NB4 (cell line): Measurements from ENCODE around the gene POU6F2.
"Not testable (repeated sequence)": the region's sequence is repeated elsewhere in the genome, so short reads cannot be mapped to it uniquely, and the experiment has no call there.

ENCODE experiments used
- DNase-seq: peaks from one replicate; pipeline ENCODE4 v3.0.0; 2010; ENCODE audit warnings: low read depth
- H3K4me3 ChIP-seq: one replicate; pipeline ENCODE4 v1.5.1; 2011; ENCODE audit warnings: mild to moderate bottlenecking, low read depth, low read length, moderate library complexity
- MYC ChIP-seq: IDR thresholded peaks from 2 replicates; pipeline ENCODE4 v1.6.1; 2011; ENCODE audit warnings: low read depth, low read length
- POLR2A ChIP-seq: IDR thresholded peaks from 2 replicates; pipeline ENCODE4 v1.6.1; 2011; ENCODE audit warnings: mild to moderate bottlenecking; ENCODE audit not compliant: insufficient read length; ENCODE audit errors: extremely low read depth
- TF ChIP-seq, protein P1 (sequence below): IDR thresholded peaks from 2 replicates; pipeline ENCODE4 v1.6.1; 2011; ENCODE audit warnings: low read depth, low read length
- TF ChIP-seq, protein P2 (sequence below): IDR thresholded peaks from one replicate; pipeline ENCODE4 v1.5.1; 2012; ENCODE audit warnings: low read depth, low read length

Gene POU6F2

DNA sequence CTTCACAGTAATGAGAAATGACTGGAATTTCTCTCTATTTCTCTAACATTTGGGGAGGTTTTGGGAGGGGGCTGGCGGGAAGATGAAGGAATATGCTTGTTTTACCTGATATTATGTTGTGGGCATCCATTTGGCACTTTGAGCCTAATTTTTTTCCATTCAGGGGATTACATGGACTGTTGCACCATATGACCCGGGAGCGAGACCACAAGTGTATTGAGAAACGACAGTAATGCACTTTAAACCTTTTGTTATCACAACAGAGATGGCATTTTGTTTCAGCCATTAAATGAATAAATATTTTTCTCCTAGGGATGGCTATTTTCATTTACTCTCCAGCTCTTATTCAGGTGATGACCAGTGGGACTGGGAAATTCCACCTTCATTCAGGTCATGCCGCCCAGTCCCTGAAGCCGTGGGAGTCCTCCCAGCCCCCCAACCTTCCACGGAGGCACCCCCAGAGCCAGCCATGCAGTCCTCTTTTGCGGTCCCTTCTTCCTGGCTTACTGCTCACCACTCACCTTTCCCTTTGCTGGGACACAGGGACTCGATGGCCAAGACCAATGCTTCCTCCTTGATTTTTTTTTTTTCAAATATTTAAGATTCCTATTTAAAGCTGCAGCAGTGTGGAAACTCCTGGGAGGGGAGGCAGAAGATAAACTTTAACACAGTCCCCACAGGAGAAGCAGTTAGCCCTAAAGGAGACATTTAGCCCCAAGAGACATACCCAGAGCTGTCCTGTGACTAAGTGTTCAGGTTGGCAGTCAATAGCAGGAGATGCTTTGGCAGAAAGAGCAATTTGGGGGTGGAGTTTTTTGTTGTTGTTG, 397.6 kb downstream of the POU6F2 start:
- TF ChIP-seq, protein P1, sequence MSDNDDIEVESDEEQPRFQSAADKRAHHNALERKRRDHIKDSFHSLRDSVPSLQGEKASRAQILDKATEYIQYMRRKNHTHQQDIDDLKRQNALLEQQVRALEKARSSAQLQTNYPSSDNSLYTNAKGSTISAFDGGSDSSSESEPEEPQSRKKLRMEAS = no peak
- TF ChIP-seq POLR2A (no peak), MYC (no peak)
- TF ChIP-seq, protein P2, sequence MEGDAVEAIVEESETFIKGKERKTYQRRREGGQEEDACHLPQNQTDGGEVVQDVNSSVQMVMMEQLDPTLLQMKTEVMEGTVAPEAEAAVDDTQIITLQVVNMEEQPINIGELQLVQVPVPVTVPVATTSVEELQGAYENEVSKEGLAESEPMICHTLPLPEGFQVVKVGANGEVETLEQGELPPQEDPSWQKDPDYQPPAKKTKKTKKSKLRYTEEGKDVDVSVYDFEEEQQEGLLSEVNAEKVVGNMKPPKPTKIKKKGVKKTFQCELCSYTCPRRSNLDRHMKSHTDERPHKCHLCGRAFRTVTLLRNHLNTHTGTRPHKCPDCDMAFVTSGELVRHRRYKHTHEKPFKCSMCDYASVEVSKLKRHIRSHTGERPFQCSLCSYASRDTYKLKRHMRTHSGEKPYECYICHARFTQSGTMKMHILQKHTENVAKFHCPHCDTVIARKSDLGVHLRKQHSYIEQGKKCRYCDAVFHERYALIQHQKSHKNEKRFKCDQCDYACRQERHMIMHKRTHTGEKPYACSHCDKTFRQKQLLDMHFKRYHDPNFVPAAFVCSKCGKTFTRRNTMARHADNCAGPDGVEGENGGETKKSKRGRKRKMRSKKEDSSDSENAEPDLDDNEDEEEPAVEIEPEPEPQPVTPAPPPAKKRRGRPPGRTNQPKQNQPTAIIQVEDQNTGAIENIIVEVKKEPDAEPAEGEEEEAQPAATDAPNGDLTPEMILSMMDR = no peak
- H3K4me3 ChIP-seq = no peak overlapping the region
- no peak for DNase-seq

DNA sequence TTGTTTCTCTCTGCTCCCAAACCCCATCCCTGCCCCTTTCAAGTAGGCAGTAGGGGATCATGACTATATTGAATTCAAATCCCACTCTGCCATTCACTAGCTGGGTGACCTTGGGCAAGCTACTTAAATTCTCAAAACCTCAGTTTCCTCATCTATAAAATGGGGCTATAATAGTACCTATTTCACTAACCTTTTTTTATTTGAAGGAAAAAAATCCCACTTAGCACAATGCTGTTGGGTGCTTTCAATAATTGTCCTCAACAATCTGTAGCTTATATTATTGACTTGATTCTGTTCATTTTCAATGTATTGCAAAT, 398.1 kb downstream of the POU6F2 start:
- no peak for TF ChIP-seq POLR2A
- TF ChIP-seq, protein P2 = no peak
- TF ChIP-seq, protein P1 = no peak
- no peak for TF ChIP-seq MYC
- no peak for DNase-seq
- no peak overlapping the region for H3K4me3 ChIP-seq

DNA sequence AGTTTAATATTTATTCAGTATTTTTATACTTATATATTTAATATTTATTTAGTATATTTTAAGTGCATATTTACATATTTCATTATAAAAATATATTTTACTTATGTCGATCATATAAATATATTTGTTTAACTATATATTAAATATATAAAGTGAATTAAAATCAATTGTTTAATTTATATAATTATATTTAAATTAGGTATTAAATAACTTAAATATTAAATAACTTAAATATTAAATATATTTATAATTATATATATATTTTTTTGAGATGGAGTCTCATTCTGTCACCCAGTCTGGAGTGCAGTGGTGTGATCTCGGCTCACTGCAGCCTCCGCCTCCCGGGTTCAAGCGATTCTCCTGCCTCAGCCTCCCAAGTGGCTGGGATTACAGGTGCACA, 399.2 kb downstream of the POU6F2 start:
- DNase-seq = not testable (repeated sequence)

DNA sequence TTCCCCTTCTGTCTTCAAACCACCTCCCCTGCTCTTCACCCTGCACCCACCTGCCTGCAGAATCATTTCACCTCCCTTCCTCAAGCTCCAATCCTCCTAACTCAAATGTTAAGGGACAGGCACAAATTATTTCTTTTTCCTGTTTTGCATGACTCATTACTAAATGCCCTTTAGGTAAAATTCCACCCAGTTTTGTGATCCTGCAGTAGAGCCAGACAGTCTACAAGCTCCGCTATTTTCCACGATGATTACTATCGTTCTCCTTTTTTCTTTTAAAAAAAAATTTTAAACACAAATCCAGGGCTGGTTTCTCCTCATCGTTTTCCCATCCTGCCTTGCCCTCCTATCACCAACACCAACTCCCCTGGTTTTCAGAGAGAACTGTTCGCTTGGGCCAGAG, 401.7 kb downstream of the POU6F2 start:
- no peak for DNase-seq
- H3K4me3 ChIP-seq = no peak overlapping the region
- TF ChIP-seq POLR2A = no peak
- no peak for TF ChIP-seq MYC
- TF ChIP-seq, protein P2 = no peak
- TF ChIP-seq, protein P1 = no peak

More for the DNA sequence above, 399.2 kb downstream of the POU6F2 start:
- H3K4me3 ChIP-seq = not testable (repeated sequence)

DNA sequence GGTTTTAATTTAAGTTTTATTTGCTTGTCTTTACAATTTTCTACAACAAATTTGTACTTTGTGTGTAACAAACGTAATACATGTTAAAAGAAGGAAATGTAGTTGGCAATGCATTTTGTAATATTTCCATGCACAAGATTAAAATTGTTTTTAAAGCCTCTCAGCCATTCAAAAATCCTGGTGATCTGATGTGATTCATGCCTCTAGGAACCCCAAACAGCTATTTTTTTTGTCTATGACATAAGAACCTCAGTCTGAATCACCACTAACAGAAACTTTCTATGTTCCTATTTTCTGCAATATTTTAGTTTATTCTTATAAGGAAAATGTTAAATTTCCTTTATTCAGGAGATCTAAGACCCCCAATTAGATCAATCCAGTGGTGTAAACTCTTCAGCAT, 405.4 kb downstream of the POU6F2 start:
- no peak overlapping the region for H3K4me3 ChIP-seq
- no peak for DNase-seq
- TF ChIP-seq, protein P1 = no peak
- TF ChIP-seq, protein P2 = no peak
- no peak for TF ChIP-seq MYC
- no peak for TF ChIP-seq POLR2A

DNA sequence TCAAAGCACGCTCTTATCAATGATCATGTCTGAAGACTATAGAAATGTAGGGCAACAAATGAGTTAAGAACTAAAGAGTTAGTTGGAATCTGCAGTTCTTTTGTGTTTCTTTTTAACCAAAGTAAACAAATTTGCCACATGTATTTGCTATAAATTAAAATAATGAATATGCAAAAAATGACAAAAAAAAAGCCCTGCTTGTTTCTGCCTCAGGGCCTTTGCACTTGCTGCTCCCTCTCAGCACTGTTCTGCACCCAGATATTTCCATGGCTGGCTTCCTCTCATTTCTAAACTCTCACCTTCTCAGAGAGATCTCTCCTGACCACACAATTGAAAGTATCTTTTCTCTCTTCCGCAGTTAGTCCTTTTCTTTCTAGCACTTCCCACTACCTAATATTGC, 406.7 kb downstream of the POU6F2 start:
- no peak overlapping the region for H3K4me3 ChIP-seq
- no peak for DNase-seq
- TF ChIP-seq POLR2A (no peak), MYC (no peak)
- TF ChIP-seq, protein P2 = no peak
- TF ChIP-seq, protein P1 = no peak
